H1 (cell line): ENCODE data around the gene LARP1. TPM values are rescaled to one million over a fixed set of nuclear protein-coding genes. Genes with fewer than 3 reads are reported as not detected.
A peak's percentile ranks its signal among the peaks of the same experiment; 100 is the strongest.

ENCODE experiments used
- CTCF ChIA-PET: fragments of 300-600 bp; sonication (Branson Sonifier 250); formaldehyde crosslinking; loops from one replicate; lab custom pipeline; 2021; ENCODE audit not compliant: partially characterized antibody; lab: Charles Lee
- POLR2A ChIA-PET: fragments of 300-600 bp; sonication (Branson Sonifier 250); formaldehyde crosslinking; loops from one replicate; lab custom pipeline; 2021; ENCODE audit warnings: inconsistent platforms; ENCODE audit not compliant: partially characterized antibody; lab: Charles Lee
- DNase-seq, 2 experiments: peaks; one replicate each; pipeline versions ENCODE4 v3.0.0 to v3.0.0-alpha.2; 2010 to 2022; ENCODE audit warnings: low spot score in 2 of 2, low read depth in 1 of 2, mixed read lengths in 1 of 2
- FAIRE-seq: peaks from 2 replicates; lab custom pipeline; 2011; peaks lifted over from hg19 to GRCh38; lab: Jason Lieb, UNC
- H2AFZ ChIP-seq: 2 replicates; pipeline ENCODE4 v1.8.1; 2012; ENCODE audit warnings: low read length, inconsistent platforms
- H2AK5ac ChIP-seq: 2 replicates; pipeline ENCODE4 v1.6.1; 2013; ENCODE audit warnings: low read depth, low read length
- H2BK120ac ChIP-seq: replicated peaks from 2 replicates; pipeline ENCODE3; 2013; ENCODE audit warnings: low read depth, low read length, inconsistent platforms
- H2BK12ac ChIP-seq: 2 replicates; pipeline ENCODE4 v1.6.1; 2013; ENCODE audit warnings: low read depth, low read length
- H2BK15ac ChIP-seq: 2 replicates; pipeline ENCODE4 v1.6.1; 2013; ENCODE audit warnings: low read length
- H2BK20ac ChIP-seq: 2 replicates; pipeline ENCODE4 v1.6.1; 2013; ENCODE audit warnings: low read length
- H2BK5ac ChIP-seq: 2 replicates; pipeline ENCODE4 v1.6.1; 2013; ENCODE audit warnings: low read depth, low read length
- H3K14ac ChIP-seq: 2 replicates; pipeline ENCODE4 v1.6.1; 2013; ENCODE audit warnings: inconsistent platforms; ENCODE audit not compliant: insufficient read length
- H3K18ac ChIP-seq: 2 replicates; pipeline ENCODE4 v1.6.1; 2013; ENCODE audit warnings: low read length; ENCODE audit errors: extremely low read depth
- H3K23ac ChIP-seq: 2 replicates; pipeline ENCODE4 v1.6.1; 2013; ENCODE audit warnings: inconsistent platforms; ENCODE audit not compliant: insufficient read length
- H3K23me2 ChIP-seq: 2 replicates; pipeline ENCODE4 v1.6.1; 2013; ENCODE audit warnings: low read depth, low read length
- H3K27ac ChIP-seq: 2 replicates; pipeline ENCODE4 v1.6.1; 2011; ENCODE audit warnings: low read depth, low read length, inconsistent platforms
- H3K27me3 ChIP-seq, 4 experiments: replicated peaks in 1 of 4; 1 replicate in 1 of 4; 2 replicates in 3 of 4; pipeline versions ENCODE4 v1.6.1 to v1.8.1; 2011 to 2013; ENCODE audit warnings: low read length in 3 of 4, mild to moderate bottlenecking in 3 of 4, inconsistent platforms in 2 of 4, mixed read lengths in 2 of 4, moderate library complexity in 1 of 4; ENCODE audit not compliant: control insufficient read depth in 3 of 4, insufficient read depth in 3 of 4; ENCODE audit errors: extremely low read depth in 1 of 4
- H3K36me3 ChIP-seq, 4 experiments: 2 replicates each; pipeline versions ENCODE4 v1.6.1 to v1.8.1; 2011 to 2013; ENCODE audit warnings: mild to moderate bottlenecking in 4 of 4, low read length in 3 of 4, moderate library complexity in 2 of 4, control low read depth in 1 of 4, inconsistent platforms in 1 of 4; ENCODE audit not compliant: insufficient read depth in 4 of 4, control insufficient read depth in 2 of 4
- H3K4ac ChIP-seq: replicated peaks from 2 replicates; pipeline ENCODE3; 2013; ENCODE audit warnings: low read length, low read depth, mixed read lengths, inconsistent platforms; ENCODE audit not compliant: insufficient read length
- H3K4me1 ChIP-seq, 4 experiments: replicated peaks in 1 of 4; 1 replicate in 1 of 4; 2 replicates in 3 of 4; pipeline versions ENCODE4 v1.6.1 to v1.8.1; 2011 to 2013; ENCODE audit warnings: low read length in 3 of 4, inconsistent platforms in 2 of 4, mixed read lengths in 1 of 4; ENCODE audit not compliant: insufficient read depth in 4 of 4, control insufficient read depth in 3 of 4
- H3K4me2 ChIP-seq, 2 experiments: 2 replicates each; pipeline versions ENCODE4 v1.6.1 to v1.8.1; 2011 to 2013; ENCODE audit warnings: low read depth in 2 of 2, low read length in 2 of 2, control low read depth in 1 of 2, inconsistent platforms in 1 of 2, mild to moderate bottlenecking in 1 of 2; ENCODE audit not compliant: insufficient read depth in 1 of 2
- H3K4me3 ChIP-seq, 4 experiments: fragments of 200-600, 300-600 bp in 1 of 4; sonication (generic), shearing (Covaris generic), sonication (Bioruptor Twin) in 1 of 4; 2 replicates each; pipeline versions ENCODE4 v1.5.1 to v1.8.1; 2011 to 2016; ENCODE audit warnings: low read length in 4 of 4, low read depth in 3 of 4, control low read depth in 2 of 4, inconsistent platforms in 2 of 4, mild to moderate bottlenecking in 2 of 4, mixed read lengths in 1 of 4, moderate library complexity in 1 of 4; ENCODE audit not compliant: insufficient read depth in 2 of 4; ENCODE audit errors: extremely low read depth in 1 of 4
- H3K56ac ChIP-seq: replicated peaks from 2 replicates; pipeline ENCODE3; 2013; ENCODE audit warnings: low read depth, mild to moderate bottlenecking, mixed read lengths, low read length, inconsistent platforms; ENCODE audit not compliant: insufficient read length
- H3K79me1 ChIP-seq: 2 replicates; pipeline ENCODE4 v1.6.1; 2013; ENCODE audit warnings: low read depth, low read length, control low read depth
- H3K79me2 ChIP-seq, 2 experiments: 2 replicates each; pipeline versions ENCODE4 v1.6.1 to v1.8.1; 2012 to 2013; ENCODE audit warnings: low read length in 2 of 2, mild to moderate bottlenecking in 2 of 2, inconsistent platforms in 1 of 2; ENCODE audit not compliant: insufficient read depth in 2 of 2, control insufficient read depth in 1 of 2
- H3K9ac ChIP-seq, 4 experiments: replicated peaks in 1 of 4; 1 replicate in 1 of 4; 2 replicates in 3 of 4; pipeline versions ENCODE4 v1.6.1 to v1.8.1; 2011 to 2013; ENCODE audit warnings: low read depth in 3 of 4, low read length in 3 of 4, control low read depth in 2 of 4, mild to moderate bottlenecking in 2 of 4, moderate library complexity in 2 of 4, inconsistent platforms in 1 of 4; ENCODE audit errors: extremely low read depth in 1 of 4
- H3K9me3 ChIP-seq, 2 experiments: 2 replicates each; pipeline versions ENCODE4 v1.6.1 to v1.8.1; 2012 to 2013; ENCODE audit warnings: mild to moderate bottlenecking in 2 of 2, moderate library complexity in 2 of 2, control low read depth in 1 of 2, inconsistent platforms in 1 of 2, low read depth in 1 of 2, low read length in 1 of 2, mixed read lengths in 1 of 2; ENCODE audit not compliant: insufficient read depth in 2 of 2
- H4K20me1 ChIP-seq, 2 experiments: replicated peaks in 1 of 2; 2 replicates each; pipeline versions ENCODE3 to v1.8.1; 2011 to 2013; ENCODE audit warnings: inconsistent platforms in 2 of 2, low read length in 2 of 2, mild to moderate bottlenecking in 1 of 2; ENCODE audit not compliant: insufficient read depth in 2 of 2, control insufficient read depth in 1 of 2
- H4K5ac ChIP-seq: 2 replicates; pipeline ENCODE4 v1.6.1; 2013; ENCODE audit warnings: low read length, low read depth, mixed read lengths, inconsistent platforms; ENCODE audit not compliant: insufficient read length
- H4K8ac ChIP-seq: 2 replicates; pipeline ENCODE4 v1.8.0; 2013; ENCODE audit warnings: mild to moderate bottlenecking, moderate library complexity, low read length, inconsistent platforms; ENCODE audit not compliant: insufficient read depth; ENCODE audit errors: extremely low read depth
- H4K91ac ChIP-seq: replicated peaks from 2 replicates; pipeline ENCODE3; 2013; ENCODE audit warnings: low read length, mixed read lengths, inconsistent platforms; ENCODE audit not compliant: insufficient read length
- ASH2L ChIP-seq: fragments of 200-600, 300-600 bp; sonication (generic); IDR thresholded peaks from one replicate; pipeline ENCODE4 v1.7.1; 2017; ENCODE audit warnings: low read length
- BCL11A ChIP-seq, 2 experiments: IDR thresholded peaks; one replicate each; pipeline ENCODE4 v1.6.1; 2011; ENCODE audit warnings: low read depth in 2 of 2, low read length in 2 of 2, mild to moderate bottlenecking in 2 of 2
- JUN ChIP-seq: IDR thresholded peaks from 2 replicates; pipeline ENCODE4 v1.6.1; 2011; ENCODE audit warnings: low read depth, mild to moderate bottlenecking, improper control_type of control experiment, low read length
- KDM1A ChIP-seq: fragments of 200-600, 300-600 bp; sonication (generic); IDR thresholded peaks from 2 replicates; pipeline ENCODE4 v1.7.1; 2016; ENCODE audit warnings: mild to moderate bottlenecking, low read length, borderline replicate concordance
- NRF1 ChIP-seq: IDR thresholded peaks from 2 replicates; pipeline ENCODE4 v1.6.1; 2011; ENCODE audit warnings: mild to moderate bottlenecking, low read depth, low read length, improper control_type of control experiment
- PHF8 ChIP-seq: fragments of 200-600 bp; sonication (generic); conservative IDR thresholded peaks from 2 replicates; pipeline ENCODE4 v1.7.1; 2012; ENCODE audit warnings: low read depth, mild to moderate bottlenecking, inconsistent platforms, low read length, moderate library complexity
- POU5F1 ChIP-seq: IDR thresholded peaks from 2 replicates; pipeline ENCODE4 v1.6.1; 2011; ENCODE audit warnings: low read depth, mild to moderate bottlenecking, low read length, moderate library complexity
- RAD21 ChIP-seq, 2 experiments: IDR thresholded peaks in 1 of 2; conservative IDR thresholded peaks in 1 of 2; 2 replicates each; pipeline ENCODE4 v1.6.1; 2011; ENCODE audit warnings: low read depth in 2 of 2, low read length in 2 of 2, improper control_type of control experiment in 1 of 2, inconsistent platforms in 1 of 2, mild to moderate bottlenecking in 1 of 2, moderate library complexity in 1 of 2
- RNF2 ChIP-seq: fragments of 200-900, 300-1000 bp; sonication (generic); IDR thresholded peaks from 2 replicates; pipeline ENCODE4 v1.7.1; 2016; ENCODE audit warnings: borderline replicate concordance, low read depth, mild to moderate bottlenecking, antibody characterized with exemption, low read length; ENCODE audit not compliant: poor library complexity, severe bottlenecking; ENCODE audit errors: missing control alignments
- SP2 ChIP-seq: IDR thresholded peaks from 2 replicates; pipeline ENCODE4 v1.6.1; 2012; ENCODE audit warnings: mild to moderate bottlenecking, low read length, inconsistent platforms
- SRF ChIP-seq: IDR thresholded peaks from 2 replicates; pipeline ENCODE4 v1.6.1; 2011; ENCODE audit warnings: mild to moderate bottlenecking, low read depth, low read length, moderate library complexity
- WGBS, 2 experiments: shearing (Covaris generic) in 1 of 2; methylation state at CpG; one replicate each; pipeline versions ENCODE4 v1.1.6 to v1.1.7; 2013 to 2015; ENCODE audit warnings: low lambda C conversion rate in 2 of 2, mixed read lengths in 2 of 2, inconsistent platforms in 1 of 2, low coverage in 1 of 2, missing lambda C conversion rate in 1 of 2; ENCODE audit not compliant: insufficient replicate concordance in 2 of 2, insufficient coverage in 1 of 2, insufficient read length in 1 of 2; ENCODE audit errors: extremely low coverage in 1 of 2, missing lambda C conversion rate in 1 of 2; 5-methylcytosine and 5-hydroxymethylcytosine counted together
- polyA plus RNA-seq, 7 experiments: library from polyadenylated mRNA; depleted of rRNA in 3 of 7; stranded (reverse) in 5 of 7; unstranded in 2 of 7; fragments of >200 nt in 5 of 7; fragments of 200-250 nt in 2 of 7; gene quantifications; 1 replicate in 5 of 7; 2 replicates in 1 of 7; 4 replicates in 1 of 7; pipeline versions ENCODE4 v1.2.1 to v1.2.3, GENCODE V29; 2011 to 2013; ENCODE audit warnings: missing spikeins in 2 of 7, mixed read lengths in 2 of 7
- total RNA-seq: library from RNA; stranded (reverse); fragmentation: NEBNext Ultra II Directional; extraction: Animal tissue kit (Norgen Biotek cat#: 25700); gene quantifications from 2 replicates; pipeline ENCODE4 v1.2.1, GENCODE V29; 2021

The LARP1 gene
- total and polyA plus RNA-seq, 2 of the 8 experiments (the other 6 are each of a cell fraction or from before 2014, with no cell fraction given), result 106 to 422 TPM

- FAIRE-seq, result no peak
- 0 out of 2 replicates have a peak overlapping the region, but pooled peaks have one; percentile 18 for H2BK5ac ChIP-seq
- CTCF ChIA-PET, result interaction anchor here (1.0 to 5.1 kb wide), 10 partner anchors 8 to 143 kb away, joined by 3 to 27 read pairs (median 6); no protein-coding TSS in a partner anchor
- TF ChIP-seq KDM1A (no peak), SP2 (no peak), PHF8 (no peak), JUN (no peak), RAD21 (IDR thresholded peaks at IDR 0.05 in 1 of 2, conservative IDR thresholded peaks at IDR 0.05 in 1 of 2; ENCODE audit: low read depth in 2 of 2, low read length in 2 of 2) (no peak), NRF1 (no peak), POU5F1 (no peak), ASH2L (no peak), RNF2 (no peak), SRF (no peak), BCL11A (IDR thresholded peaks at IDR 0.05; ENCODE audit: low read depth in 2 of 2, low read length in 2 of 2) (no peak)
Measured at GRCh38 chr5:154782812-154783592, 27.8 kb downstream of the LARP1 start.

More at GRCh38 chr5:154782812-154783592, 27.8 kb downstream of the LARP1 start:
- H3K9me3 ChIP-seq, result no peaks in the 10 kb centered on the region
- no peak overlapping the region for H4K91ac ChIP-seq
- H2BK15ac ChIP-seq, result no peak overlapping the region; the same call in 1 of the 2 replicates
- H3K27ac ChIP-seq, result no peak overlapping the region
- 77% methylated on average over 1 of the region's 1 CpG; no CpG with 5 or more reads in 1 of the 2 experiments for WGBS, 2 experiments
- H4K20me1 ChIP-seq, result peaks cover 57 to 60% of the 10 kb centered on the region in 2 experiments
- H3K4ac ChIP-seq, result no peak overlapping the region
- no peak overlapping the region for H2AFZ ChIP-seq
- H2BK120ac ChIP-seq, result no peak overlapping the region
- H3K27me3 ChIP-seq, result no peaks in the 10 kb centered on the region
- no peak overlapping the region for H3K23ac ChIP-seq
- H3K4me2 ChIP-seq, result peak overlapping the region; percentile 38 to 39; a peak in 3 of 4 replicates
- H3K4me1 ChIP-seq, result peaks cover 16 to 39% (median 32%) of the 10 kb centered on the region in 4 experiments
- H3K36me3 ChIP-seq, result peaks cover 0 to 7% (median 0%) of the 10 kb centered on the region in 4 experiments; a peak in 1 of 8 replicates
- H3K79me1 ChIP-seq, result peaks cover 39% of the 10 kb centered on the region
- no peak overlapping the region for H3K14ac ChIP-seq
- 0 out of 2 replicates have a peak, but pooled peaks cover 2% of the 10 kb centered on the region for H3K23me2 ChIP-seq
- peaks cover 85 to 100% of the 10 kb centered on the region in 2 experiments for H3K79me2 ChIP-seq
- no peak overlapping the region; a peak in 1 of 8 replicates for H3K4me3 ChIP-seq
- H3K56ac ChIP-seq, result no peak overlapping the region
- no peak overlapping the region for H2AK5ac ChIP-seq
- H4K8ac ChIP-seq, result no peak overlapping the region
- no peak overlapping the region for H4K5ac ChIP-seq
- DNase-seq, result no peak
- no peak overlapping the region for H2BK20ac ChIP-seq
- H2BK12ac ChIP-seq, result no peak overlapping the region
- H3K18ac ChIP-seq, result no peak overlapping the region
- no peak overlapping the region for H3K9ac ChIP-seq
- POLR2A ChIA-PET, result interaction anchor here (0.6 to 20.6 kb wide), 6 partner anchors 9 to 91 kb away, joined by 3 to 307 read pairs (median 4); partner anchors contain the start of gene CNOT8
